GM18507 (cell line): Measurements from ENCODE around the gene SERPINA3.
"Not testable (repeated sequence)": the region's sequence is repeated elsewhere in the genome, so short reads cannot be mapped to it uniquely, and the experiment has no call there.

ENCODE experiments used
- DNase-seq: peaks from one replicate; pipeline ENCODE4 v3.0.0; 2011; ENCODE audit warnings: low read depth; ENCODE audit not compliant: insufficient read length; ENCODE audit errors: extremely low spot score
- FAIRE-seq: peaks from 2 replicates; lab custom pipeline; 2011; peaks lifted over from hg19 to GRCh38; lab: Jason Lieb, UNC

The SERPINA3 gene

GRCh38 chr14:94608966-94609365, 3.2 kb upstream of the SERPINA3 start:
- not testable (repeated sequence) for DNase-seq, FAIRE-seq

- no peak for DNase-seq
- no peak for FAIRE-seq
Measured at GRCh38 chr14:94611179-94611578, 1.0 kb upstream of the SERPINA3 start.

- FAIRE-seq (no peak), DNase-seq (no peak)
Measured at GRCh38 chr14:94612580-94613554, 676 bp downstream of the SERPINA3 start.

- FAIRE-seq, result no peak
Measured at GRCh38 chr14:94613720-94614644, 1.8 kb downstream of the SERPINA3 start.

GRCh38 chr14:94614802-94615201, 2.6 kb downstream of the SERPINA3 start:
- no peak for FAIRE-seq
- no peak for DNase-seq

More at GRCh38 chr14:94613720-94614644, 1.8 kb downstream of the SERPINA3 start:
- no peak for DNase-seq

- FAIRE-seq (no peak), DNase-seq (no peak)
Measured at GRCh38 chr14:94615254-94615653, 3.1 kb downstream of the SERPINA3 start.

GRCh38 chr14:94615823-94616570, 3.8 kb downstream of the SERPINA3 start:
- DNase-seq, result no peak
- no peak for FAIRE-seq

- FAIRE-seq, result no peak
- DNase-seq, result no peak
Measured at GRCh38 chr14:94617366-94617941, 5.3 kb downstream of the SERPINA3 start.

- FAIRE-seq (no peak), DNase-seq (no peak)
Measured at GRCh38 chr14:94617988-94618822, 6.0 kb downstream of the SERPINA3 start.

GRCh38 chr14:94619297-94619696, 7.1 kb downstream of the SERPINA3 start:
- FAIRE-seq, result no peak
- no peak for DNase-seq

- DNase-seq (no peak), FAIRE-seq (no peak)
Measured at GRCh38 chr14:94620597-94620996, 8.4 kb downstream of the SERPINA3 start.

GRCh38 chr14:94621358-94622134, 9.4 kb downstream of the SERPINA3 start:
- DNase-seq (no peak), FAIRE-seq (no peak)

GRCh38 chr14:94622653-94623421, 10.6 kb downstream of the SERPINA3 start:
- DNase-seq (no peak), FAIRE-seq (no peak)

GRCh38 chr14:94623422-94623809, 11.2 kb downstream of the SERPINA3 start:
- FAIRE-seq (no peak), DNase-seq (no peak)

GRCh38 chr14:94623856-94624499, 11.8 kb downstream of the SERPINA3 start:
- FAIRE-seq, result no peak

GRCh38 chr14:94624537-94625352, 12.6 kb downstream of the SERPINA3 start:
- FAIRE-seq, result no peak
- no peak for DNase-seq

More at GRCh38 chr14:94623856-94624499, 11.8 kb downstream of the SERPINA3 start:
- DNase-seq, result no peak
